Activated T-cell treated with anti-CD3 and anti-CD28 coated beads, Interleukin-2, amount 50 U/mL, for 4 hours (primary cell): ENCODE data around the gene CCDC201. TPM values are rescaled to one million over a fixed set of nuclear protein-coding genes. Genes with fewer than 3 reads are reported as not detected.

Experiments
- ATAC-seq, 2 donors: fragments of 200-7000 bp; cut with Tn5 transposase; one replicate each; pipeline ENCODE4 v1.10.0; 2021
- DNase-seq: peaks from one replicate; pipeline ENCODE4 v3.0.0-alpha.2; 2020
- H3K27me3 Mint-ChIP-seq: one replicate; pipeline ENCODE4 v1.8.0; 2021; ENCODE audit warnings: low read depth, mixed read lengths
- H3K36me3 Mint-ChIP-seq: one replicate; pipeline ENCODE4 v1.8.0; 2022; ENCODE audit warnings: mixed read lengths; ENCODE audit not compliant: insufficient read depth
- H3K4me1 Mint-ChIP-seq: one replicate; pipeline ENCODE4 v1.8.0; 2021; ENCODE audit warnings: low read depth, mixed read lengths
- H3K4me3 Mint-ChIP-seq: one replicate; pipeline ENCODE4 v1.8.0; 2021; ENCODE audit warnings: mild to moderate bottlenecking, moderate library complexity, mixed read lengths
- H3K9me3 Mint-ChIP-seq: one replicate; pipeline ENCODE4 v1.8.0; 2021; ENCODE audit warnings: mixed read lengths
- total RNA-seq, 3 donors: library from RNA; stranded (reverse); gene quantifications; one replicate each; pipeline ENCODE4 v1.2.1, GENCODE V29; 2021

Gene CCDC201
- total RNA-seq, 3 donors from 2014 or later = not detected

GRCh38 chr7:45888993-45889366 is 16.1 kb upstream of the CCDC201 start:
- no peak overlapping the region for H3K4me3 Mint-ChIP-seq

GRCh38 chr7:45888185-45888992 is 15.5 kb upstream of the CCDC201 start, which contains the start of gene IGFBP1:
TSS of gene IGFBP1 (plus strand) at chr7:45888488. CDS start at chr7:45888653, 165 bp downstream.
- ATAC-seq = peak; percentile 25 to 33
- no peaks in the 10 kb centered on the region for H3K9me3 Mint-ChIP-seq
- H3K4me1 Mint-ChIP-seq = no peaks in the 10 kb centered on the region
- DNase-seq = no peak
- H3K36me3 Mint-ChIP-seq = no peaks in the 10 kb centered on the region
- peaks cover 62% of the 10 kb centered on the region for H3K27me3 Mint-ChIP-seq
- H3K4me3 Mint-ChIP-seq = no peak within 1 kb of the TSS

More at GRCh38 chr7:45888993-45889366, 16.1 kb upstream of the CCDC201 start:
- no peak for ATAC-seq
- DNase-seq = no peak
- H3K4me1 Mint-ChIP-seq = no peaks in the 10 kb centered on the region
- H3K9me3 Mint-ChIP-seq = no peaks in the 10 kb centered on the region
- no peaks in the 10 kb centered on the region for H3K36me3 Mint-ChIP-seq
- H3K27me3 Mint-ChIP-seq = peaks cover 67% of the 10 kb centered on the region

- H3K4me1 Mint-ChIP-seq = no peaks in the 10 kb centered on the region
- H3K9me3 Mint-ChIP-seq = no peaks in the 10 kb centered on the region
- ATAC-seq = no peak
- H3K27me3 Mint-ChIP-seq = peaks cover 61% of the 10 kb centered on the region
- DNase-seq = no peak
- no peak overlapping the region for H3K4me3 Mint-ChIP-seq
- no peaks in the 10 kb centered on the region for H3K36me3 Mint-ChIP-seq
These were observed 14.2 kb upstream of the CCDC201 start for GRCh38 chr7:45886931-45887667.

- H3K4me1 Mint-ChIP-seq = no peaks in the 10 kb centered on the region
- DNase-seq (no peak), ATAC-seq (no peak)
- no peaks in the 10 kb centered on the region for H3K9me3 Mint-ChIP-seq
- peaks cover 49% of the 10 kb centered on the region for H3K27me3 Mint-ChIP-seq
- no peak overlapping the region for H3K4me3 Mint-ChIP-seq
- H3K36me3 Mint-ChIP-seq = no peaks in the 10 kb centered on the region
These were observed 12.5 kb upstream of the CCDC201 start for GRCh38 chr7:45885264-45885882.

- DNase-seq (no peak), ATAC-seq (no peak)
- Mint-ChIP-seq H3K4me3 (no peak overlapping the region), H3K4me1 (no peaks in the 10 kb centered on the region), H3K27me3 (peaks cover 41% of the 10 kb centered on the region), H3K36me3 (no peaks in the 10 kb centered on the region), H3K9me3 (no peaks in the 10 kb centered on the region)
These were observed 11.3 kb upstream of the CCDC201 start for GRCh38 chr7:45884136-45884535.

- no peak for DNase-seq
- Mint-ChIP-seq H3K4me1 (no peaks in the 10 kb centered on the region), H3K9me3 (peaks cover under 1% of the 10 kb centered on the region), H3K27me3 (peaks cover 29% of the 10 kb centered on the region), H3K4me3 (no peak overlapping the region), H3K36me3 (no peaks in the 10 kb centered on the region)
- ATAC-seq = no peak
These were observed 9.6 kb upstream of the CCDC201 start for GRCh38 chr7:45882465-45882810.

- DNase-seq (no peak), ATAC-seq (no peak)
- H3K9me3 Mint-ChIP-seq = peaks cover 5% of the 10 kb centered on the region
- no peaks in the 10 kb centered on the region for H3K4me1 Mint-ChIP-seq
- peaks cover 24% of the 10 kb centered on the region for H3K27me3 Mint-ChIP-seq
- no peaks in the 10 kb centered on the region for H3K36me3 Mint-ChIP-seq
- H3K4me3 Mint-ChIP-seq = no peak overlapping the region
These were observed 9.0 kb upstream of the CCDC201 start for GRCh38 chr7:45881759-45882464.

GRCh38 chr7:45881280-45881758 is 8.4 kb upstream of the CCDC201 start:
- Mint-ChIP-seq H3K9me3 (peaks cover 6% of the 10 kb centered on the region), H3K4me1 (no peaks in the 10 kb centered on the region), H3K27me3 (peaks cover 18% of the 10 kb centered on the region), H3K4me3 (no peak overlapping the region), H3K36me3 (no peaks in the 10 kb centered on the region)
- ATAC-seq = no peak
- no peak for DNase-seq

- Mint-ChIP-seq H3K36me3 (no peaks in the 10 kb centered on the region), H3K9me3 (peaks cover 6% of the 10 kb centered on the region), H3K27me3 (peaks cover 12% of the 10 kb centered on the region), H3K4me3 (no peak overlapping the region), H3K4me1 (no peaks in the 10 kb centered on the region)
- no peak for ATAC-seq
- DNase-seq = no peak
These were observed 7.6 kb upstream of the CCDC201 start for GRCh38 chr7:45880433-45880860.

- Mint-ChIP-seq H3K27me3 (peaks cover 3% of the 10 kb centered on the region), H3K4me3 (no peak overlapping the region), H3K9me3 (peaks cover 6% of the 10 kb centered on the region), H3K36me3 (no peaks in the 10 kb centered on the region), H3K4me1 (no peaks in the 10 kb centered on the region)
- ATAC-seq (no peak), DNase-seq (no peak)
These were observed 5.7 kb upstream of the CCDC201 start for GRCh38 chr7:45878457-45879144.

GRCh38 chr7:45876519-45876918 is 3.6 kb upstream of the CCDC201 start:
- Mint-ChIP-seq H3K4me3 (no peak overlapping the region), H3K27me3 (peaks cover 2% of the 10 kb centered on the region), H3K9me3 (peaks cover 6% of the 10 kb centered on the region), H3K4me1 (no peaks in the 10 kb centered on the region), H3K36me3 (no peaks in the 10 kb centered on the region)
- ATAC-seq (no peak), DNase-seq (no peak)

- Mint-ChIP-seq H3K9me3 (peaks cover 6% of the 10 kb centered on the region), H3K4me1 (no peaks in the 10 kb centered on the region), H3K4me3 (no peak overlapping the region), H3K36me3 (no peaks in the 10 kb centered on the region), H3K27me3 (peaks cover 2% of the 10 kb centered on the region)
- ATAC-seq (no peak), DNase-seq (no peak)
These were observed 1.7 kb upstream of the CCDC201 start for GRCh38 chr7:45874408-45875131.

GRCh38 chr7:45873355-45873754 is 473 bp upstream of the CCDC201 start:
- Mint-ChIP-seq H3K36me3 (no peaks in the 10 kb centered on the region), H3K4me1 (no peaks in the 10 kb centered on the region), H3K9me3 (peaks cover 6% of the 10 kb centered on the region), H3K4me3 (no peak overlapping the region), H3K27me3 (peaks cover 2% of the 10 kb centered on the region)
- ATAC-seq = no peak
- DNase-seq = no peak
